Activated naive CD8-positive, alpha-beta T cell treated with anti-CD3 and anti-CD28 coated beads for 36 hours (primary cell): ENCODE results near the gene MTCL3. TPM values are rescaled to one million over a fixed set of nuclear protein-coding genes. Genes with fewer than 3 reads are reported as not detected.
"Not testable (repeated sequence)": the region's sequence is repeated elsewhere in the genome, so short reads cannot be mapped to it uniquely, and the experiment has no call there.

Source experiments
- DNase-seq: peaks from one replicate; pipeline ENCODE4 v3.0.0; 2021
- H3K27ac Mint-ChIP-seq: one replicate; pipeline ENCODE4 v1.8.0; 2022; ENCODE audit warnings: mild to moderate bottlenecking, moderate library complexity, mixed read lengths
- H3K27me3 Mint-ChIP-seq: one replicate; pipeline ENCODE4 v1.8.0; 2022; ENCODE audit warnings: mild to moderate bottlenecking, mixed read lengths
- H3K36me3 Mint-ChIP-seq: one replicate; pipeline ENCODE4 v1.8.0; 2021; ENCODE audit warnings: mild to moderate bottlenecking, mixed read lengths
- H3K4me1 Mint-ChIP-seq: one replicate; pipeline ENCODE4 v1.8.0; 2021; ENCODE audit warnings: mixed read lengths
- H3K4me3 Mint-ChIP-seq: one replicate; pipeline ENCODE4 v1.8.0; 2022; ENCODE audit warnings: mild to moderate bottlenecking, moderate library complexity, mixed read lengths
- H3K9me3 Mint-ChIP-seq: one replicate; pipeline ENCODE4 v1.8.0; 2022; ENCODE audit warnings: mixed read lengths
- total RNA-seq, 2 experiments: library from RNA; stranded (reverse); gene quantifications; one replicate each; pipeline ENCODE4 v1.2.3, GENCODE V29; 2021

Gene MTCL3

GRCh38 chr6:127441881-127442280, 77.3 kb downstream of the MTCL3 start:
- H3K27me3 Mint-ChIP-seq: peaks cover 16% of the 10 kb centered on the region
- no peak overlapping the region for H3K4me3 Mint-ChIP-seq
- no peak overlapping the region for H3K27ac Mint-ChIP-seq
- H3K9me3 Mint-ChIP-seq: no peaks in the 10 kb centered on the region
- peaks cover 2% of the 10 kb centered on the region for H3K36me3 Mint-ChIP-seq
- H3K4me1 Mint-ChIP-seq: no peaks in the 10 kb centered on the region
- DNase-seq: no peak

GRCh38 chr6:127439718-127440117, 79.4 kb downstream of the MTCL3 start:
- Mint-ChIP-seq H3K27me3 (peaks cover 20% of the 10 kb centered on the region), H3K4me3 (no peak overlapping the region), H3K27ac (no peak overlapping the region)

GRCh38 chr6:127436578-127437110, 82.5 kb downstream of the MTCL3 start:
- no peak overlapping the region for H3K4me3 Mint-ChIP-seq
- H3K4me1 Mint-ChIP-seq: no peaks in the 10 kb centered on the region
- H3K9me3 Mint-ChIP-seq: no peaks in the 10 kb centered on the region
- peaks cover 17% of the 10 kb centered on the region for H3K27me3 Mint-ChIP-seq
- no peak for DNase-seq
- no peaks in the 10 kb centered on the region for H3K36me3 Mint-ChIP-seq
- no peak overlapping the region for H3K27ac Mint-ChIP-seq

More at GRCh38 chr6:127439718-127440117, 79.4 kb downstream of the MTCL3 start:
- no peaks in the 10 kb centered on the region for H3K9me3 Mint-ChIP-seq
- no peaks in the 10 kb centered on the region for H3K4me1 Mint-ChIP-seq
- no peaks in the 10 kb centered on the region for H3K36me3 Mint-ChIP-seq
- DNase-seq: no peak

- no peak overlapping the region for H3K27ac Mint-ChIP-seq
- peaks cover 21% of the 10 kb centered on the region for H3K27me3 Mint-ChIP-seq
- no peak overlapping the region for H3K4me3 Mint-ChIP-seq
Measured at GRCh38 chr6:127435626-127436220, 83.4 kb downstream of the MTCL3 start.

GRCh38 chr6:127434651-127435050, 84.5 kb downstream of the MTCL3 start:
- Mint-ChIP-seq H3K9me3 (peaks cover 5% of the 10 kb centered on the region), H3K27me3 (peaks cover 15% of the 10 kb centered on the region), H3K4me3 (no peak overlapping the region), H3K36me3 (no peaks in the 10 kb centered on the region), H3K27ac (no peak overlapping the region), H3K4me1 (no peaks in the 10 kb centered on the region)
- no peak for DNase-seq

More at GRCh38 chr6:127435626-127436220, 83.4 kb downstream of the MTCL3 start:
- Mint-ChIP-seq H3K4me1 (no peaks in the 10 kb centered on the region), H3K9me3 (peaks cover 5% of the 10 kb centered on the region), H3K36me3 (no peaks in the 10 kb centered on the region)
- DNase-seq: no peak

- H3K36me3 Mint-ChIP-seq, H3K9me3 Mint-ChIP-seq, H3K4me1 Mint-ChIP-seq, H3K4me3 Mint-ChIP-seq, DNase-seq, H3K27ac Mint-ChIP-seq: not testable (repeated sequence)
- peaks cover 11% of the 10 kb centered on the region for H3K27me3 Mint-ChIP-seq
Measured at GRCh38 chr6:127428562-127428961, 90.6 kb downstream of the MTCL3 start.

- Mint-ChIP-seq H3K36me3 (no peaks in the 10 kb centered on the region), H3K9me3 (peaks cover 3% of the 10 kb centered on the region), H3K27ac (peak overlapping the region; percentile 1), H3K4me3 (no peak overlapping the region), H3K27me3 (peaks cover 7% of the 10 kb centered on the region), H3K4me1 (peaks cover 20% of the 10 kb centered on the region)
- no peak for DNase-seq
Measured at GRCh38 chr6:127423921-127424320, 95.2 kb downstream of the MTCL3 start.

Other genes with a start within 250 kb of the MTCL3 start
- 10 to 100 TPM; 61.7 to 64.1 TPM for gene ECHDC1, start 175.7 kb downstream of the MTCL3 start, total RNA-seq
- gene KIAA0408, start 59.9 kb downstream of the MTCL3 start, total RNA-seq: 1 to 10 TPM; 2.3 to 3.1 TPM
- under 1 TPM in 1 of 2 experiments, not detected in 1; 0.18 TPM for gene C6orf58, start 57.8 kb upstream of the MTCL3 start, total RNA-seq